HCT116 (cell line): Measurements from ENCODE around the gene APOA1. TPM values are rescaled to one million over a fixed set of nuclear protein-coding genes. Genes with fewer than 3 reads are reported as not detected.

Experiments
- ATAC-seq: fragments of 200-7000 bp; cut with Tn5 transposase; 2 replicates; pipeline ENCODE4 v1.9.1; 2020; ENCODE audit warnings: mild to moderate bottlenecking, moderate library complexity
- BruUV-seq: library from RNA; stranded (reverse); fragments of 400-500 nt; replicated peaks from 2 replicates; lab custom pipeline; 2021; lab: Mats Ljungman, UMichigan
- CTCF ChIA-PET: fragments of 300-600 bp; sonication (Branson Sonifier 250); formaldehyde crosslinking; loops from one replicate; lab custom pipeline; 2021; ENCODE audit warnings: antibody characterized with exemption; lab: Charles Lee
- POLR2A ChIA-PET: fragments of 300-600, 350-600 bp; sonication (Branson Sonifier 250); formaldehyde crosslinking; loops from one replicate; lab custom pipeline; 2021; ENCODE audit warnings: antibody characterized with exemption; lab: Charles Lee
- RAD21 ChIA-PET, 2 experiments: fragments of 300-600 bp; sonication (Branson Sonifier 250); formaldehyde crosslinking; loops; one replicate each; lab custom pipeline; 2023; ENCODE audit warnings: low total read pairs in 2 of 2; ENCODE audit not compliant: uncharacterized antibody in 2 of 2, unreplicated experiment in 2 of 2, low non-redundant PET in 1 of 2; lab: Charles Lee
- DNase-seq: peaks from one replicate; pipeline ENCODE4 v3.0.0-alpha.2; 2010; ENCODE audit warnings: low read depth, low spot score
- H2AFZ ChIP-seq: fragments of 200-600 bp; shearing (Covaris generic), sonication (generic); 2 replicates; pipeline ENCODE4 v1.6.1; 2017; ENCODE audit warnings: low read depth, mixed run types, mixed read lengths, antibody characterized with exemption, low read length; ENCODE audit not compliant: poor library complexity, severe bottlenecking
- H3K27ac ChIP-seq: 2 replicates; pipeline ENCODE4 v1.5.1; 2012; ENCODE audit warnings: low read depth, low read length
- H3K27me3 ChIP-seq: fragments of 200-600 bp; sonication (generic); 2 replicates; pipeline ENCODE4 v1.6.1; 2016; ENCODE audit warnings: mixed run types, low read length, mixed read lengths; ENCODE audit not compliant: insufficient read depth
- H3K36me3 ChIP-seq, 2 experiments: fragments of 200-500 bp in 1 of 2; fragments of 200-600 bp in 1 of 2; sonication (Bioruptor generic) in 1 of 2; sonication (generic) in 1 of 2; 2 replicates each; pipeline versions ENCODE4 v1.5.1 to v1.6.1; 2014 to 2016; ENCODE audit warnings: low read length in 2 of 2, inconsistent platforms in 1 of 2, mixed read lengths in 1 of 2, mixed run types in 1 of 2; ENCODE audit not compliant: insufficient read depth in 2 of 2, control insufficient read depth in 1 of 2
- H3K4me1 ChIP-seq, 2 experiments: fragments of 200-600 bp in 1 of 2; sonication (generic) in 1 of 2; 2 replicates each; pipeline versions ENCODE4 v1.5.1 to v1.6.1; 2012 to 2017; ENCODE audit warnings: low read length in 2 of 2, inconsistent platforms in 1 of 2, mild to moderate bottlenecking in 1 of 2, mixed read lengths in 1 of 2, mixed run types in 1 of 2, moderate library complexity in 1 of 2; ENCODE audit not compliant: insufficient read depth in 2 of 2, control insufficient read depth in 1 of 2
- H3K4me2 ChIP-seq: fragments of 200-600 bp; sonication (generic); 2 replicates; pipeline ENCODE4 v1.6.1; 2017; ENCODE audit warnings: mixed run types, low read length, mixed read lengths
- H3K4me3 ChIP-seq, 2 experiments: fragments of 200-600 bp in 1 of 2; sonication (generic) in 1 of 2; replicated peaks in 1 of 2; 2 replicates each; pipeline ENCODE4 v1.5.1; 2011 to 2016; ENCODE audit warnings: low read length in 2 of 2, control low read depth in 1 of 2, low read depth in 1 of 2, mild to moderate bottlenecking in 1 of 2, mixed read lengths in 1 of 2, mixed run types in 1 of 2
- H3K79me2 ChIP-seq: fragments of 200-600 bp; sonication (generic); 2 replicates; pipeline ENCODE4 v1.6.1; 2017; ENCODE audit warnings: mild to moderate bottlenecking, mixed run types, low read length, moderate library complexity, mixed read lengths; ENCODE audit not compliant: insufficient read depth
- H3K9ac ChIP-seq: fragments of 200-600 bp; sonication (generic); 2 replicates; pipeline ENCODE4 v1.6.1; 2016; ENCODE audit warnings: low read length, mixed read lengths
- H3K9me2 ChIP-seq: fragments of 200-600 bp; sonication (generic), shearing (Covaris generic); 2 replicates; pipeline ENCODE4 v1.6.1; 2017; ENCODE audit warnings: mixed run types, mild to moderate bottlenecking, moderate library complexity; ENCODE audit not compliant: insufficient read depth
- H3K9me3 ChIP-seq, 2 experiments: fragments of 200-500 bp in 1 of 2; fragments of 200-600 bp in 1 of 2; sonication (Bioruptor generic) in 1 of 2; sonication (generic) in 1 of 2; 2 replicates each; pipeline ENCODE4 v1.6.1; 2014 to 2017; ENCODE audit warnings: low read length in 2 of 2, mixed read lengths in 2 of 2, inconsistent platforms in 1 of 2, low read depth in 1 of 2, mild to moderate bottlenecking in 1 of 2, mixed run types in 1 of 2, moderate library complexity in 1 of 2; ENCODE audit not compliant: control insufficient read depth in 1 of 2, insufficient read depth in 1 of 2
- H4K20me1 ChIP-seq: fragments of 200-600 bp; sonication (generic), shearing (Covaris generic); 2 replicates; pipeline ENCODE4 v1.6.1; 2017; ENCODE audit warnings: mixed run types, mild to moderate bottlenecking, moderate library complexity; ENCODE audit not compliant: insufficient read depth
- CBX3 ChIP-seq: IDR thresholded peaks from 2 replicates; pipeline ENCODE4 v1.6.1; 2012; ENCODE audit warnings: low read depth
- CEBPB ChIP-seq: IDR thresholded peaks from 2 replicates; pipeline ENCODE4 v1.6.1; 2012; ENCODE audit warnings: low read depth
- EGR1 ChIP-seq: IDR thresholded peaks from 2 replicates; pipeline ENCODE4 v1.6.1; 2012; ENCODE audit warnings: low read depth
- ELF1 ChIP-seq: IDR thresholded peaks from 2 replicates; pipeline ENCODE4 v1.6.1; 2012; ENCODE audit warnings: low read depth, borderline replicate concordance
- EZH2phosphoT487 ChIP-seq: fragments of 200-600 bp; IDR thresholded peaks from 2 replicates; pipeline ENCODE4 v1.6.1; 2018; ENCODE audit warnings: antibody characterized with exemption, borderline replicate concordance
- FOSL1 ChIP-seq: IDR thresholded peaks from 2 replicates; pipeline ENCODE4 v1.6.1; 2012; ENCODE audit warnings: low read depth
- JUND ChIP-seq: IDR thresholded peaks from 2 replicates; pipeline ENCODE4 v1.6.1; 2012
- POLR2A ChIP-seq: IDR thresholded peaks from 2 replicates; pipeline ENCODE4 v1.7.0; 2011; ENCODE audit warnings: borderline replicate concordance; ENCODE audit not compliant: insufficient read depth, insufficient read length; ENCODE audit errors: extremely low read depth
- RAD21 ChIP-seq: IDR thresholded peaks from 2 replicates; pipeline ENCODE4 v1.6.1; 2012; ENCODE audit warnings: low read depth, mild to moderate bottlenecking
- SIN3A ChIP-seq: IDR thresholded peaks from 2 replicates; pipeline ENCODE4 v1.6.1; 2012; ENCODE audit warnings: low read depth
- TCF7L2 ChIP-seq: IDR thresholded peaks from 2 replicates; pipeline ENCODE4 v1.7.0; 2011; ENCODE audit warnings: borderline replicate concordance, inconsistent platforms; ENCODE audit not compliant: insufficient read depth, insufficient read length; ENCODE audit errors: extremely low read depth
- YY1 ChIP-seq: IDR thresholded peaks from 2 replicates; pipeline ENCODE4 v1.6.1; 2011; ENCODE audit warnings: low read length, low read depth, moderate library complexity, mild to moderate bottlenecking; ENCODE audit not compliant: insufficient replicate concordance; ENCODE audit errors: extremely low read depth
- ZFX ChIP-seq: fragments of 450-650 bp; IDR thresholded peaks from 2 replicates; pipeline ENCODE4 v1.6.1; 2017
- ZNF274 ChIP-seq: fragments of 200-500 bp; sonication (Bioruptor generic); IDR thresholded peaks from 2 replicates; pipeline ENCODE4 v1.6.1; 2014; ENCODE audit warnings: mild to moderate bottlenecking, low read depth, low read length, inconsistent platforms
- intact Hi-C: fragments of 100-400 bp; cut with micrococcal nuclease; formaldehyde crosslinking; loops from 2 replicates; pipeline ENCODE4 v1.10.0; 2022
- total RNA-seq: library from RNA; stranded (reverse); gene quantifications from one replicate; pipeline ENCODE4 v1.2.1, GENCODE V29; 2021; ENCODE audit not compliant: unreplicated experiment
- TF ChIP-seq, protein P1 (sequence below): IDR thresholded peaks from 2 replicates; pipeline ENCODE4 v1.6.1; 2011; ENCODE audit warnings: mild to moderate bottlenecking, low read length, moderate library complexity; ENCODE audit not compliant: insufficient replicate concordance; ENCODE audit errors: extremely low read depth
- TF ChIP-seq, protein P2 (sequence below): IDR thresholded peaks from 2 replicates; pipeline ENCODE4 v1.6.1; 2012
- TF ChIP-seq, protein P3 (sequence below): IDR thresholded peaks from 2 replicates; pipeline ENCODE4 v1.6.1; 2012
- TF ChIP-seq, protein P4 (sequence below), 3 experiments: fragments of 200-600 bp in 1 of 3; sonication (generic) in 1 of 3; IDR thresholded peaks in 2 of 3; conservative IDR thresholded peaks in 1 of 3; 2 replicates each; pipeline ENCODE4 v1.5.1; 2012 to 2017; ENCODE audit warnings: low read depth in 2 of 3, low read length in 2 of 3, antibody characterized with exemption in 1 of 3, borderline replicate concordance in 1 of 3, control low read depth in 1 of 3, mild to moderate bottlenecking in 1 of 3, mixed read lengths in 1 of 3, mixed run types in 1 of 3, moderate library complexity in 1 of 3; ENCODE audit not compliant: insufficient read depth in 1 of 3
- TF ChIP-seq, protein P5 (sequence below): IDR thresholded peaks from 2 replicates; pipeline ENCODE4 v1.6.1; 2012; ENCODE audit warnings: low read depth

Gene APOA1
- total RNA-seq, 1 experiment from 2014 or later, result 2.0 TPM

DNA sequence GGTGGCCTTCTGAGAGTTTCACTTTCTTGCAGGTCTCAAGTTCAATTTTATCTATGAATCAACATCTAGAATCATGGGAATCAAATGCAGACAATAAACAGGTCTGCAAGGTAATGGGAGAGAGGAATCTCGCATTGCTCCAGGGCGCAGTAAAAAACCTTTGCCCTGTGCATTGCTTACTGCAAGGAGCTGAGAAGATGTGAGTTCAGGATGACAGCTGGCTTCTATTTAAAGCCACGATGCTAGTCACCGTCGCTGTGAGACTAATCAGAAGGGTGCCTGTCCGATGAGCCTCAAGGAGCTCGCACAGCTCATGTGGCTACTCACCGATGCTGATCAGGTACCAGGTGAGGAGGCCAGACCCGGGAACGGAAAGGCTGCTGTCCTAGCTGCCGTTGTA is 30.2 kb upstream of the APOA1 start:
- no peak overlapping the region for H3K4me2 ChIP-seq
- no peaks in the 10 kb centered on the region for H3K79me2 ChIP-seq
- H3K4me1 ChIP-seq, result no peaks in the 10 kb centered on the region
- no peaks in the 10 kb centered on the region for H3K27me3 ChIP-seq
- peaks cover 0 to 15% of the 10 kb centered on the region in 2 experiments; a peak in 1 of 4 replicates for H3K36me3 ChIP-seq
- POLR2A ChIA-PET, result no interaction called here
- no peak overlapping the region for H3K9ac ChIP-seq
- no peak overlapping the region for H2AFZ ChIP-seq
- no peaks in the 10 kb centered on the region for H3K9me2 ChIP-seq
- intact Hi-C loops, result no loop called here
- BruUV-seq, result no TSS peak
- RAD21 ChIA-PET, result no interaction called here
- TF ChIP-seq, protein P1, sequence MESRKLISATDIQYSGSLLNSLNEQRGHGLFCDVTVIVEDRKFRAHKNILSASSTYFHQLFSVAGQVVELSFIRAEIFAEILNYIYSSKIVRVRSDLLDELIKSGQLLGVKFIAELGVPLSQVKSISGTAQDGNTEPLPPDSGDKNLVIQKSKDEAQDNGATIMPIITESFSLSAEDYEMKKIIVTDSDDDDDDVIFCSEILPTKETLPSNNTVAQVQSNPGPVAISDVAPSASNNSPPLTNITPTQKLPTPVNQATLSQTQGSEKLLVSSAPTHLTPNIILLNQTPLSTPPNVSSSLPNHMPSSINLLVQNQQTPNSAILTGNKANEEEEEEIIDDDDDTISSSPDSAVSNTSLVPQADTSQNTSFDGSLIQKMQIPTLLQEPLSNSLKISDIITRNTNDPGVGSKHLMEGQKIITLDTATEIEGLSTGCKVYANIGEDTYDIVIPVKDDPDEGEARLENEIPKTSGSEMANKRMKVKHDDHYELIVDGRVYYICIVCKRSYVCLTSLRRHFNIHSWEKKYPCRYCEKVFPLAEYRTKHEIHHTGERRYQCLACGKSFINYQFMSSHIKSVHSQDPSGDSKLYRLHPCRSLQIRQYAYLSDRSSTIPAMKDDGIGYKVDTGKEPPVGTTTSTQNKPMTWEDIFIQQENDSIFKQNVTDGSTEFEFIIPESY, result no peak
- TF ChIP-seq, protein P2, sequence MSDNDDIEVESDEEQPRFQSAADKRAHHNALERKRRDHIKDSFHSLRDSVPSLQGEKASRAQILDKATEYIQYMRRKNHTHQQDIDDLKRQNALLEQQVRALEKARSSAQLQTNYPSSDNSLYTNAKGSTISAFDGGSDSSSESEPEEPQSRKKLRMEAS, result no peak
- TF ChIP-seq RAD21 (no peak), EGR1 (no peak), ZNF274 (no peak), TCF7L2 (no peak), CBX3 (no peak), EZH2phosphoT487 (no peak), ZFX (no peak), POLR2A (no peak), YY1 (no peak), ELF1 (no peak), SIN3A (no peak), JUND (no peak), CEBPB (no peak), FOSL1 (no peak)
- TF ChIP-seq, protein P3, sequence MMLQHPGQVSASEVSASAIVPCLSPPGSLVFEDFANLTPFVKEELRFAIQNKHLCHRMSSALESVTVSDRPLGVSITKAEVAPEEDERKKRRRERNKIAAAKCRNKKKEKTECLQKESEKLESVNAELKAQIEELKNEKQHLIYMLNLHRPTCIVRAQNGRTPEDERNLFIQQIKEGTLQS, result no peak
- TF ChIP-seq, protein P4, sequence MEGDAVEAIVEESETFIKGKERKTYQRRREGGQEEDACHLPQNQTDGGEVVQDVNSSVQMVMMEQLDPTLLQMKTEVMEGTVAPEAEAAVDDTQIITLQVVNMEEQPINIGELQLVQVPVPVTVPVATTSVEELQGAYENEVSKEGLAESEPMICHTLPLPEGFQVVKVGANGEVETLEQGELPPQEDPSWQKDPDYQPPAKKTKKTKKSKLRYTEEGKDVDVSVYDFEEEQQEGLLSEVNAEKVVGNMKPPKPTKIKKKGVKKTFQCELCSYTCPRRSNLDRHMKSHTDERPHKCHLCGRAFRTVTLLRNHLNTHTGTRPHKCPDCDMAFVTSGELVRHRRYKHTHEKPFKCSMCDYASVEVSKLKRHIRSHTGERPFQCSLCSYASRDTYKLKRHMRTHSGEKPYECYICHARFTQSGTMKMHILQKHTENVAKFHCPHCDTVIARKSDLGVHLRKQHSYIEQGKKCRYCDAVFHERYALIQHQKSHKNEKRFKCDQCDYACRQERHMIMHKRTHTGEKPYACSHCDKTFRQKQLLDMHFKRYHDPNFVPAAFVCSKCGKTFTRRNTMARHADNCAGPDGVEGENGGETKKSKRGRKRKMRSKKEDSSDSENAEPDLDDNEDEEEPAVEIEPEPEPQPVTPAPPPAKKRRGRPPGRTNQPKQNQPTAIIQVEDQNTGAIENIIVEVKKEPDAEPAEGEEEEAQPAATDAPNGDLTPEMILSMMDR (IDR thresholded peaks at IDR 0.05 in 2 of 3, conservative IDR thresholded peaks at IDR 0.05 in 1 of 3; ENCODE audit: borderline replicate concordance in 1 of 3, insufficient read depth in 1 of 3, low read depth in 2 of 3, low read length in 2 of 3), result no peak
- TF ChIP-seq, protein P5, sequence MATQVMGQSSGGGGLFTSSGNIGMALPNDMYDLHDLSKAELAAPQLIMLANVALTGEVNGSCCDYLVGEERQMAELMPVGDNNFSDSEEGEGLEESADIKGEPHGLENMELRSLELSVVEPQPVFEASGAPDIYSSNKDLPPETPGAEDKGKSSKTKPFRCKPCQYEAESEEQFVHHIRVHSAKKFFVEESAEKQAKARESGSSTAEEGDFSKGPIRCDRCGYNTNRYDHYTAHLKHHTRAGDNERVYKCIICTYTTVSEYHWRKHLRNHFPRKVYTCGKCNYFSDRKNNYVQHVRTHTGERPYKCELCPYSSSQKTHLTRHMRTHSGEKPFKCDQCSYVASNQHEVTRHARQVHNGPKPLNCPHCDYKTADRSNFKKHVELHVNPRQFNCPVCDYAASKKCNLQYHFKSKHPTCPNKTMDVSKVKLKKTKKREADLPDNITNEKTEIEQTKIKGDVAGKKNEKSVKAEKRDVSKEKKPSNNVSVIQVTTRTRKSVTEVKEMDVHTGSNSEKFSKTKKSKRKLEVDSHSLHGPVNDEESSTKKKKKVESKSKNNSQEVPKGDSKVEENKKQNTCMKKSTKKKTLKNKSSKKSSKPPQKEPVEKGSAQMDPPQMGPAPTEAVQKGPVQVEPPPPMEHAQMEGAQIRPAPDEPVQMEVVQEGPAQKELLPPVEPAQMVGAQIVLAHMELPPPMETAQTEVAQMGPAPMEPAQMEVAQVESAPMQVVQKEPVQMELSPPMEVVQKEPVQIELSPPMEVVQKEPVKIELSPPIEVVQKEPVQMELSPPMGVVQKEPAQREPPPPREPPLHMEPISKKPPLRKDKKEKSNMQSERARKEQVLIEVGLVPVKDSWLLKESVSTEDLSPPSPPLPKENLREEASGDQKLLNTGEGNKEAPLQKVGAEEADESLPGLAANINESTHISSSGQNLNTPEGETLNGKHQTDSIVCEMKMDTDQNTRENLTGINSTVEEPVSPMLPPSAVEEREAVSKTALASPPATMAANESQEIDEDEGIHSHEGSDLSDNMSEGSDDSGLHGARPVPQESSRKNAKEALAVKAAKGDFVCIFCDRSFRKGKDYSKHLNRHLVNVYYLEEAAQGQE, result no peak
- DNase-seq (no peak), ATAC-seq (no peak)
- H3K9me3 ChIP-seq, result no peaks in the 10 kb centered on the region
- H4K20me1 ChIP-seq, result no peaks in the 10 kb centered on the region
- H3K4me3 ChIP-seq, result no peak overlapping the region
- CTCF ChIA-PET, result no interaction called here
- H3K27ac ChIP-seq, result no peak overlapping the region
